OCI-LY1 (cell line): Measurements from ENCODE around the gene TNFSF4.

Source experiments
- H2AFZ ChIP-seq: fragments of 200-600 bp; sonication (generic), shearing (Covaris generic); 2 replicates; pipeline ENCODE4 v1.6.0; 2014; ENCODE audit warnings: antibody characterized with exemption, mild to moderate bottlenecking, low read length
- H3F3A ChIP-seq: fragments of 200-600 bp; sonication (generic), shearing (Covaris generic); 2 replicates; pipeline ENCODE4 v1.6.0; 2014; ENCODE audit warnings: mild to moderate bottlenecking, antibody characterized with exemption, low read length, moderate library complexity; ENCODE audit not compliant: insufficient read depth
- H3K27ac ChIP-seq: fragments of 200-600 bp; sonication (generic); 2 replicates; pipeline ENCODE4 v1.5.1; 2014; ENCODE audit warnings: low read length, mixed run types, mild to moderate bottlenecking, low read depth; ENCODE audit not compliant: poor library complexity, severe bottlenecking
- H3K27me3 ChIP-seq: fragments of 200-600 bp; sonication (generic); 2 replicates; pipeline ENCODE4 v1.6.0; 2014; ENCODE audit warnings: antibody characterized with exemption, mild to moderate bottlenecking, low read length, moderate library complexity; ENCODE audit not compliant: insufficient read depth
- H3K36me3 ChIP-seq: fragments of 200-600 bp; sonication (generic); 2 replicates; pipeline ENCODE4 v1.6.1; 2014; ENCODE audit warnings: mild to moderate bottlenecking, antibody characterized with exemption, low read length, moderate library complexity, mixed read lengths; ENCODE audit not compliant: insufficient read depth
- H3K4me1 ChIP-seq: fragments of 200-600 bp; sonication (generic); 2 replicates; pipeline ENCODE4 v1.5.1; 2014; ENCODE audit warnings: mild to moderate bottlenecking, low read length, moderate library complexity; ENCODE audit not compliant: insufficient read depth, severe bottlenecking
- H3K4me2 ChIP-seq: fragments of 200-600 bp; sonication (generic), shearing (Covaris generic); 2 replicates; pipeline ENCODE4 v1.6.1; 2014; ENCODE audit warnings: low read length
- H3K4me3 ChIP-seq: fragments of 200-600 bp; sonication (generic); 2 replicates; pipeline ENCODE4 v1.5.1; 2014; ENCODE audit warnings: low read length, low read depth, mild to moderate bottlenecking, mixed read lengths; ENCODE audit not compliant: poor library complexity, severe bottlenecking
- H3K79me2 ChIP-seq: fragments of 200-600 bp; shearing (Covaris generic); 2 replicates; pipeline ENCODE4 v1.6.1; 2016; ENCODE audit warnings: mixed run types, low read length, mixed read lengths; ENCODE audit not compliant: insufficient read depth
- H3K9ac ChIP-seq: fragments of 200-600 bp; sonication (generic), shearing (Covaris generic); 2 replicates; pipeline ENCODE4 v1.6.1; 2014; ENCODE audit warnings: mild to moderate bottlenecking, low read length, mixed read lengths
- H3K9me2 ChIP-seq: fragments of 200-600 bp; sonication (generic), shearing (Covaris generic); 2 replicates; pipeline ENCODE4 v1.6.1; 2014; ENCODE audit warnings: low read depth, mild to moderate bottlenecking, low read length, mixed read lengths
- H3K9me3 ChIP-seq: fragments of 200-600 bp; shearing (Covaris generic); 2 replicates; pipeline ENCODE4 v1.6.1; 2014; ENCODE audit warnings: low read length, mixed read lengths
- H4K20me1 ChIP-seq: fragments of 200-600 bp; sonication (generic), shearing (Covaris generic); 2 replicates; pipeline ENCODE4 v1.6.0; 2016; ENCODE audit warnings: mild to moderate bottlenecking, low read length; ENCODE audit not compliant: insufficient read depth
- EZH2 ChIP-seq: fragments of 200-600 bp; sonication (generic), shearing (Covaris generic); IDR thresholded peaks from 2 replicates; pipeline ENCODE4 v1.8.0; 2017; ENCODE audit warnings: borderline replicate concordance, mixed run types, mild to moderate bottlenecking, antibody characterized with exemption, low read length, moderate library complexity, mixed read lengths
- TF ChIP-seq, protein P1 (sequence below): fragments of 200-600 bp; sonication (generic), shearing (Covaris generic); IDR thresholded peaks from 2 replicates; pipeline ENCODE4 v1.5.1; 2017; ENCODE audit warnings: mild to moderate bottlenecking, antibody characterized with exemption, low read length, moderate library complexity, mixed read lengths

Gene TNFSF4

GRCh38 chr1:173208868-173209267 is 1.7 kb upstream of the TNFSF4 start:
- H3K27me3 ChIP-seq, result no peaks in the 10 kb centered on the region
- H3K4me2 ChIP-seq, result no peak overlapping the region
- no peaks in the 10 kb centered on the region for H3K36me3 ChIP-seq
- H3F3A ChIP-seq, result no peaks in the 10 kb centered on the region
- no peak overlapping the region for H3K27ac ChIP-seq
- H3K4me1 ChIP-seq, result peaks cover 6% of the 10 kb centered on the region
- H3K9ac ChIP-seq, result no peak overlapping the region
- no peak for TF ChIP-seq EZH2
- TF ChIP-seq, protein P1, sequence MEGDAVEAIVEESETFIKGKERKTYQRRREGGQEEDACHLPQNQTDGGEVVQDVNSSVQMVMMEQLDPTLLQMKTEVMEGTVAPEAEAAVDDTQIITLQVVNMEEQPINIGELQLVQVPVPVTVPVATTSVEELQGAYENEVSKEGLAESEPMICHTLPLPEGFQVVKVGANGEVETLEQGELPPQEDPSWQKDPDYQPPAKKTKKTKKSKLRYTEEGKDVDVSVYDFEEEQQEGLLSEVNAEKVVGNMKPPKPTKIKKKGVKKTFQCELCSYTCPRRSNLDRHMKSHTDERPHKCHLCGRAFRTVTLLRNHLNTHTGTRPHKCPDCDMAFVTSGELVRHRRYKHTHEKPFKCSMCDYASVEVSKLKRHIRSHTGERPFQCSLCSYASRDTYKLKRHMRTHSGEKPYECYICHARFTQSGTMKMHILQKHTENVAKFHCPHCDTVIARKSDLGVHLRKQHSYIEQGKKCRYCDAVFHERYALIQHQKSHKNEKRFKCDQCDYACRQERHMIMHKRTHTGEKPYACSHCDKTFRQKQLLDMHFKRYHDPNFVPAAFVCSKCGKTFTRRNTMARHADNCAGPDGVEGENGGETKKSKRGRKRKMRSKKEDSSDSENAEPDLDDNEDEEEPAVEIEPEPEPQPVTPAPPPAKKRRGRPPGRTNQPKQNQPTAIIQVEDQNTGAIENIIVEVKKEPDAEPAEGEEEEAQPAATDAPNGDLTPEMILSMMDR, result no peak
- H3K79me2 ChIP-seq, result no peaks in the 10 kb centered on the region
- no peaks in the 10 kb centered on the region for H3K9me3 ChIP-seq
- H3K9me2 ChIP-seq, result no peaks in the 10 kb centered on the region
- H3K4me3 ChIP-seq, result no peak overlapping the region
- H2AFZ ChIP-seq, result no peak overlapping the region
- H4K20me1 ChIP-seq, result no peaks in the 10 kb centered on the region

- no peak overlapping the region for H3K27ac ChIP-seq
- no peaks in the 10 kb centered on the region for H3K9me3 ChIP-seq
- H3F3A ChIP-seq, result no peaks in the 10 kb centered on the region
- no peaks in the 10 kb centered on the region for H4K20me1 ChIP-seq
- no peak overlapping the region for H3K4me3 ChIP-seq
- no peaks in the 10 kb centered on the region for H3K9me2 ChIP-seq
- H3K36me3 ChIP-seq, result no peaks in the 10 kb centered on the region
- H3K4me1 ChIP-seq, result peaks cover 6% of the 10 kb centered on the region
- TF ChIP-seq, protein P1, result no peak
- no peak for TF ChIP-seq EZH2
- no peaks in the 10 kb centered on the region for H3K79me2 ChIP-seq
- H2AFZ ChIP-seq, result no peak overlapping the region
- no peaks in the 10 kb centered on the region for H3K27me3 ChIP-seq
- no peak overlapping the region for H3K9ac ChIP-seq
- no peak overlapping the region for H3K4me2 ChIP-seq
These were observed 1.0 kb upstream of the TNFSF4 start for GRCh38 chr1:173208146-173208545.

- no peaks in the 10 kb centered on the region for H3K79me2 ChIP-seq
- H3K36me3 ChIP-seq, result no peaks in the 10 kb centered on the region
- no peaks in the 10 kb centered on the region for H4K20me1 ChIP-seq
- no peak overlapping the region for H3K4me3 ChIP-seq
- peaks cover 6% of the 10 kb centered on the region for H3K4me1 ChIP-seq
- H3F3A ChIP-seq, result no peaks in the 10 kb centered on the region
- no peak overlapping the region for H3K4me2 ChIP-seq
- H3K9me2 ChIP-seq, result no peaks in the 10 kb centered on the region
- H3K9me3 ChIP-seq, result no peaks in the 10 kb centered on the region
- TF ChIP-seq, protein P1, result no peak
- TF ChIP-seq EZH2, result no peak
- no peaks in the 10 kb centered on the region for H3K27me3 ChIP-seq
- H3K27ac ChIP-seq, result no peak overlapping the region
- H3K9ac ChIP-seq, result no peak overlapping the region
- no peak overlapping the region for H2AFZ ChIP-seq
These were observed 1.7 kb downstream of the TNFSF4 start for GRCh38 chr1:173205146-173206051.
